PC-9 (cell line): ENCODE data around the gene SPEM2. TPM values are rescaled to one million over a fixed set of nuclear protein-coding genes. Genes with fewer than 3 reads are reported as not detected.
"Not testable (repeated sequence)": the region's sequence is repeated elsewhere in the genome, so short reads cannot be mapped to it uniquely, and the experiment has no call there.

Experiments used
- BruUV-seq: library from RNA; stranded (reverse); fragments of 400-500 nt; replicated peaks from 2 replicates; lab custom pipeline; 2021; lab: Mats Ljungman, UMichigan
- CTCF ChIA-PET: fragments of 300-600 bp; sonication (Branson Sonifier 250); formaldehyde crosslinking; loops from one replicate; lab custom pipeline; 2022; ENCODE audit warnings: antibody characterized with exemption; lab: Charles Lee
- POLR2A ChIA-PET: fragments of 300-600 bp; sonication (Branson Sonifier 250); formaldehyde crosslinking; loops from one replicate; lab custom pipeline; 2022; ENCODE audit warnings: antibody characterized with exemption; ENCODE audit not compliant: unreplicated experiment; lab: Charles Lee
- DNase-seq, 2 experiments: peaks; one replicate each; pipeline versions ENCODE4 v3.0.0 to v3.0.0-alpha.2; 2015 to 2022; ENCODE audit warnings: mixed read lengths in 1 of 2
- H2AFZ ChIP-seq: fragments of 200-600 bp; sonication (generic); 2 replicates; pipeline ENCODE4 v1.8.1; 2017; ENCODE audit warnings: antibody characterized with exemption
- H3F3A ChIP-seq: fragments of 200-600 bp; sonication (generic); 2 replicates; pipeline ENCODE4 v1.8.1; 2017; ENCODE audit warnings: antibody characterized with exemption, mild to moderate bottlenecking, low read depth; ENCODE audit not compliant: insufficient read depth
- H3K27ac ChIP-seq: fragments of 200-600 bp; sonication (generic); 2 replicates; pipeline ENCODE4 v1.6.1; 2016; ENCODE audit warnings: mixed run types
- H3K27me3 ChIP-seq: fragments of 200-600 bp; sonication (generic); 2 replicates; pipeline ENCODE4 v1.6.1; 2016; ENCODE audit warnings: low read depth, mixed run types; ENCODE audit not compliant: insufficient read depth
- H3K36me3 ChIP-seq: fragments of 200-600 bp; sonication (generic); 2 replicates; pipeline ENCODE4 v1.6.1; 2016; ENCODE audit warnings: low read depth, mixed run types
- H3K4me1 ChIP-seq: fragments of 200-600 bp; sonication (generic); replicated peaks from 2 replicates; pipeline ENCODE4 v1.6.1; 2016; ENCODE audit warnings: mixed run types; ENCODE audit not compliant: insufficient read depth
- H3K4me2 ChIP-seq: fragments of 200-600 bp; sonication (generic); 2 replicates; pipeline ENCODE4 v1.6.1; 2017; ENCODE audit warnings: mixed run types
- H3K4me3 ChIP-seq: fragments of 200-600 bp; sonication (generic); 2 replicates; pipeline ENCODE4 v1.6.1; 2016; ENCODE audit warnings: mixed run types
- H3K79me2 ChIP-seq: fragments of 200-600 bp; sonication (generic); 2 replicates; pipeline ENCODE4 v1.6.1; 2017; ENCODE audit warnings: low read depth, mixed run types
- H3K9me2 ChIP-seq: fragments of 200-600 bp; sonication (generic); 2 replicates; pipeline ENCODE4 v1.8.1; 2017; ENCODE audit warnings: mild to moderate bottlenecking; ENCODE audit not compliant: insufficient read depth
- H3K9me3 ChIP-seq: fragments of 200-600 bp; sonication (generic); 2 replicates; pipeline ENCODE4 v1.8.1; 2016; ENCODE audit warnings: low read depth; ENCODE audit not compliant: insufficient read depth
- H4K20me1 ChIP-seq: fragments of 200-600 bp; sonication (generic); 2 replicates; pipeline ENCODE4 v1.8.1; 2017; ENCODE audit not compliant: insufficient read depth
- EZH2 ChIP-seq: fragments of 200-600 bp; sonication (generic); IDR thresholded peaks from 2 replicates; pipeline ENCODE4 v1.8.0; 2017; ENCODE audit warnings: antibody characterized with exemption, low read depth
- intact Hi-C: fragments of 100-400 bp; cut with micrococcal nuclease; formaldehyde crosslinking; loops from one replicate; pipeline ENCODE4 v1.10.0; 2022; ENCODE audit not compliant: unreplicated experiment
- total RNA-seq: library from RNA; stranded (reverse); gene quantifications from 2 replicates; pipeline ENCODE4 v1.2.3, GENCODE V29; 2021
- TF ChIP-seq, protein P1 (sequence below): fragments of 200-600 bp; sonication (generic); conservative IDR thresholded peaks from 2 replicates; pipeline ENCODE4 v1.6.1; 2017; ENCODE audit warnings: mixed run types, antibody characterized with exemption, mild to moderate bottlenecking, moderate library complexity

The SPEM2 gene
- total RNA-seq, 1 experiment from 2014 or later: 0.50 TPM

DNA sequence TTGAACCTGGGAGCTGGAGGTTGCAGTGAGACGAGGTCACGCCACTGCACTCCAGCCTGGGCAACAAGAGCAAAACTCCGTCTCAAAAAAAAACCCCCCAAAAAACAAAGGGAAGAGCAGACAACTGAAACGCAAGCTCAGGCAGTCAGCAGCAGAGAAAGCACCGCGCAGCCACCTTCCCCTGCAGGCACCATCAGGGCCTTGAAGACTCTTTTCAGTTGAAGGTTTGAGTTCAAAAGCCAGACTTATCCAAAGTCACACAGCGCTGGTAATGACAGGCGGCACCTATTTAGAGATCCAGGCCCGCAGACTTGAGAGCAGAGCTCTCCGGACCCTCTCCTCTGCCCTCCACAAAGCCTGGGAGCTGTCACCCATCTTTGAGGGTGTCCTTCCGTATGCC, 42.9 kb downstream of the SPEM2 start:
- ChIA-PET POLR2A (no interaction called here), CTCF (no interaction called here)
- no peaks in the 10 kb centered on the region for H3F3A ChIP-seq
- H3K9me3 ChIP-seq: no peaks in the 10 kb centered on the region
- H3K27me3 ChIP-seq: no peaks in the 10 kb centered on the region
- no peaks in the 10 kb centered on the region for H3K36me3 ChIP-seq
- no peak overlapping the region for H3K27ac ChIP-seq
- H3K4me2 ChIP-seq: no peak overlapping the region
- DNase-seq: no peak
- no peaks in the 10 kb centered on the region for H3K9me2 ChIP-seq
- H3K79me2 ChIP-seq: 0 out of 2 replicates have a peak, but pooled peaks cover under 1% of the 10 kb centered on the region
- H3K4me3 ChIP-seq: no peak overlapping the region
- TF ChIP-seq, protein P1, sequence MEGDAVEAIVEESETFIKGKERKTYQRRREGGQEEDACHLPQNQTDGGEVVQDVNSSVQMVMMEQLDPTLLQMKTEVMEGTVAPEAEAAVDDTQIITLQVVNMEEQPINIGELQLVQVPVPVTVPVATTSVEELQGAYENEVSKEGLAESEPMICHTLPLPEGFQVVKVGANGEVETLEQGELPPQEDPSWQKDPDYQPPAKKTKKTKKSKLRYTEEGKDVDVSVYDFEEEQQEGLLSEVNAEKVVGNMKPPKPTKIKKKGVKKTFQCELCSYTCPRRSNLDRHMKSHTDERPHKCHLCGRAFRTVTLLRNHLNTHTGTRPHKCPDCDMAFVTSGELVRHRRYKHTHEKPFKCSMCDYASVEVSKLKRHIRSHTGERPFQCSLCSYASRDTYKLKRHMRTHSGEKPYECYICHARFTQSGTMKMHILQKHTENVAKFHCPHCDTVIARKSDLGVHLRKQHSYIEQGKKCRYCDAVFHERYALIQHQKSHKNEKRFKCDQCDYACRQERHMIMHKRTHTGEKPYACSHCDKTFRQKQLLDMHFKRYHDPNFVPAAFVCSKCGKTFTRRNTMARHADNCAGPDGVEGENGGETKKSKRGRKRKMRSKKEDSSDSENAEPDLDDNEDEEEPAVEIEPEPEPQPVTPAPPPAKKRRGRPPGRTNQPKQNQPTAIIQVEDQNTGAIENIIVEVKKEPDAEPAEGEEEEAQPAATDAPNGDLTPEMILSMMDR: no peak
- TF ChIP-seq EZH2: no peak
- H4K20me1 ChIP-seq: no peaks in the 10 kb centered on the region
- H3K4me1 ChIP-seq: no peaks in the 10 kb centered on the region
- intact Hi-C loops: no loop called here
- H2AFZ ChIP-seq: no peak overlapping the region
- BruUV-seq: no TSS peak

DNA sequence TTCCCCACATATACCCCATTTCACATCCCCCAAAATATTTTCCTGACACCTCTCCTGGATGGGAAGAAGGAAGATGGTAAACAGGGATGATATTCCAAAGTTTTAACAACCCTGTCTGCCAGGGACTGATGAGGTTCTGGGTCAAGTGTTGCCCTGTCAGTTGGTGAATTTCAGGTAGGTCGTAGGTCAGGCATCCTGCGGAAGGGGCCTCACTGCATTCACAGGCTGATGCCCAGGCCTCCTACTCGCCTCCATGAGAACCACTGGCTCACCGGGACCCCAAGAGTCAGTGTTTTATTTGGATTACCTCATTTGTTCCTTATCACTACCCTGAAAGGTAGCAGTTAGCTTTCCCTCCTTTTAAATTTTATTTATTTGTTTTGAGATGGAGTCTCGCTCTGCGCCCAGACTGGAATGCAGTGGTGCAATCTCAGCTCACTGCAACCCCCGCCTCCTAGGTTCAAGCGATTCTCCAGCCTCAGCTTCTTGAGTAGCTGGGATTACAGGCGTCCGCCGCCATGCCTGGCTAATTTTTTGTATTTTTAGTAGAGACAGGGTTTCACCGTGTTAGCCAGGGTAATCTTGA, 43.5 kb downstream of the SPEM2 start:
- H3K9me2 ChIP-seq: no peaks in the 10 kb centered on the region
- H2AFZ ChIP-seq: no peak overlapping the region
- H3K36me3 ChIP-seq: no peaks in the 10 kb centered on the region
- no peak for DNase-seq
- no peaks in the 10 kb centered on the region for H3K27me3 ChIP-seq
- BruUV-seq: no TSS peak
- H3K4me2 ChIP-seq: no peak overlapping the region
- ChIA-PET CTCF (no interaction called here), POLR2A (no interaction called here)
- H4K20me1 ChIP-seq: no peaks in the 10 kb centered on the region
- intact Hi-C loops: no loop called here
- TF ChIP-seq, protein P1: no peak
- no peak for TF ChIP-seq EZH2
- H3K9me3 ChIP-seq: no peaks in the 10 kb centered on the region
- no peak overlapping the region for H3K4me3 ChIP-seq
- peaks cover 6% of the 10 kb centered on the region; the same call in 1 of the 2 replicates for H3K79me2 ChIP-seq
- H3K27ac ChIP-seq: no peak overlapping the region
- no peaks in the 10 kb centered on the region for H3K4me1 ChIP-seq
- H3F3A ChIP-seq: no peaks in the 10 kb centered on the region

DNA sequence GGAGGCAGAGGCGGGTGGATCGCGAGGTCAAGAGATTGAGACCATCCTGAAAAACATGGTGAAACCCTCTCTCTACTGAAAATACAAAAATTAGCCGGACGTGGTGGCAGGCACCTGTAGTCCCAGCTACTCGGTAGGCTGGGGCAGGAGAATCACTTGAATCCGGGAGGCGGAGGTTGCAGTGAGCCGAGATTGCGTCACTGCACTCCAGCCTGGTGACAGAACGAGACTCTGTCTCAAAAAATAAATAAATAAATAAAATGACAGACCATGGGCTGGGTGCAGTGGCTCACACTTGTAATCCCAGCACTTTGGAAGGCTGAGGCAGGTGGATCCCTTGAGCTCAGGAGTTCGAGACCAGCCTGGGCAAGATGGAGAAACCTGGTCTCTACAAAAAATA, 44.4 kb downstream of the SPEM2 start:
- CTCF ChIA-PET, H3K4me1 ChIP-seq, H3F3A ChIP-seq, H3K9me3 ChIP-seq, intact Hi-C loops, H3K36me3 ChIP-seq, POLR2A ChIA-PET, H3K27me3 ChIP-seq, H3K4me3 ChIP-seq, H3K4me2 ChIP-seq, H4K20me1 ChIP-seq, DNase-seq, H2AFZ ChIP-seq, H3K9me2 ChIP-seq, H3K27ac ChIP-seq, BruUV-seq: not testable (repeated sequence)
- H3K79me2 ChIP-seq: peaks cover 11% of the 10 kb centered on the region

DNA sequence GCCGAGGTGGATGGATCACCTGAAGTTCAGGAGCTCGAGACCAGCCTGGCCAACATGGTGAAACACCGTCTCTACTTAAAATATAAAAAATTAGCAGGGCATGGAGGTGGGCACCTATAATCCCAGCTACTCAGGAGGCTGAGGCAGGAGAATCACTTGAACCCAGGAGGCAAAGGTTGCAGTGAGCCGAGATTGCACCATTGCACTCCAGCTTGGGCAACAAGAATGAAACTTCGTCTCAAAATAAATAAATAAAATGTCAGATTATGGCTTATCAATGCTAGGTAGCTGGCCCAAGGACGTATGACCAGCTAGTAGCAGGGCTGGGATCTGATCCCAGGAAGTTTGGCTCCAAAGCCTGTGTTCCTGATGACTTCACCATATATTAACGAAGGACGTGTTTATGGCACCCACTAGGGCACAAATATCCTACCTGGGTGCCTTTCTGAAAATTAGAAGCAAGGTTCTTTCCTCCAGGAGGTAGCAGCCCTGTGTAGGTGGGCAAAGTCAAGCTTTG, 45.1 kb downstream of the SPEM2 start:
- intact Hi-C loops, H3K27ac ChIP-seq, H3K4me1 ChIP-seq, H2AFZ ChIP-seq, BruUV-seq, H3K27me3 ChIP-seq, H3K9me2 ChIP-seq, H3F3A ChIP-seq, H3K9me3 ChIP-seq, H3K4me3 ChIP-seq, CTCF ChIA-PET, DNase-seq, H4K20me1 ChIP-seq, POLR2A ChIA-PET, H3K36me3 ChIP-seq, H3K4me2 ChIP-seq: not testable (repeated sequence)
- peaks cover 16% of the 10 kb centered on the region for H3K79me2 ChIP-seq
